Activated CD4-positive, alpha-beta memory T cell treated with anti-CD3 and anti-CD28 coated beads for 36 hours (primary cell): Measurements from ENCODE around the gene ASGR2. TPM values are rescaled to one million over a fixed set of nuclear protein-coding genes. Genes with fewer than 3 reads are reported as not detected.
A peak's percentile ranks its signal among the peaks of the same experiment; 100 is the strongest.
"Not testable (repeated sequence)": the region's sequence is repeated elsewhere in the genome, so short reads cannot be mapped to it uniquely, and the experiment has no call there.

Experiments used
- CTCF ChIA-PET: fragments of 350-600 bp; sonication (Branson Sonifier 250); formaldehyde crosslinking; loops from one replicate; lab custom pipeline; 2021; ENCODE audit warnings: antibody characterized with exemption, inconsistent platforms; lab: Charles Lee
- POLR2A ChIA-PET: fragments of 350-600 bp; sonication (Branson Sonifier 250); formaldehyde crosslinking; loops from one replicate; lab custom pipeline; 2021; ENCODE audit warnings: antibody characterized with exemption; lab: Charles Lee
- DNase-seq: peaks from one replicate; pipeline ENCODE4 v3.0.0-alpha.2; 2020
- H3K27ac Mint-ChIP-seq: one replicate; pipeline ENCODE4 v1.8.0; 2021; ENCODE audit warnings: mixed read lengths
- H3K27me3 Mint-ChIP-seq: one replicate; pipeline ENCODE4 v1.8.0; 2021; ENCODE audit warnings: mixed read lengths
- H3K36me3 Mint-ChIP-seq: one replicate; pipeline ENCODE4 v1.8.0; 2021; ENCODE audit warnings: mixed read lengths
- H3K4me1 Mint-ChIP-seq: one replicate; pipeline ENCODE4 v1.8.0; 2021; ENCODE audit warnings: low read depth, mixed read lengths
- H3K4me3 Mint-ChIP-seq: one replicate; pipeline ENCODE4 v1.8.0; 2021; ENCODE audit warnings: mild to moderate bottlenecking, mixed read lengths
- H3K9me3 Mint-ChIP-seq: one replicate; pipeline ENCODE4 v1.8.0; 2021; ENCODE audit warnings: mixed read lengths
- intact Hi-C: fragments of 100-400 bp; cut with micrococcal nuclease; formaldehyde crosslinking; loops from one replicate; pipeline ENCODE4 v1.15.1; 2023
- total RNA-seq, 2 experiments: library from RNA; stranded (reverse); gene quantifications; one replicate each; pipeline ENCODE4 v1.2.3, GENCODE V29; 2021

Gene ASGR2
- total RNA-seq, 2 experiments from 2014 or later: not detected

GRCh38 chr17:7094652-7095019, 20.0 kb downstream of the ASGR2 start:
- H3K27me3 Mint-ChIP-seq: peaks cover 6% of the 10 kb centered on the region
- no peak for DNase-seq
- H3K4me3 Mint-ChIP-seq: no peak overlapping the region
- ChIA-PET CTCF (no interaction called here), POLR2A (no interaction called here)
- H3K27ac Mint-ChIP-seq: no peak overlapping the region
- intact Hi-C loops: no loop called here
- no peaks in the 10 kb centered on the region for H3K36me3 Mint-ChIP-seq
- no peaks in the 10 kb centered on the region for H3K4me1 Mint-ChIP-seq
- no peaks in the 10 kb centered on the region for H3K9me3 Mint-ChIP-seq

DNA sequence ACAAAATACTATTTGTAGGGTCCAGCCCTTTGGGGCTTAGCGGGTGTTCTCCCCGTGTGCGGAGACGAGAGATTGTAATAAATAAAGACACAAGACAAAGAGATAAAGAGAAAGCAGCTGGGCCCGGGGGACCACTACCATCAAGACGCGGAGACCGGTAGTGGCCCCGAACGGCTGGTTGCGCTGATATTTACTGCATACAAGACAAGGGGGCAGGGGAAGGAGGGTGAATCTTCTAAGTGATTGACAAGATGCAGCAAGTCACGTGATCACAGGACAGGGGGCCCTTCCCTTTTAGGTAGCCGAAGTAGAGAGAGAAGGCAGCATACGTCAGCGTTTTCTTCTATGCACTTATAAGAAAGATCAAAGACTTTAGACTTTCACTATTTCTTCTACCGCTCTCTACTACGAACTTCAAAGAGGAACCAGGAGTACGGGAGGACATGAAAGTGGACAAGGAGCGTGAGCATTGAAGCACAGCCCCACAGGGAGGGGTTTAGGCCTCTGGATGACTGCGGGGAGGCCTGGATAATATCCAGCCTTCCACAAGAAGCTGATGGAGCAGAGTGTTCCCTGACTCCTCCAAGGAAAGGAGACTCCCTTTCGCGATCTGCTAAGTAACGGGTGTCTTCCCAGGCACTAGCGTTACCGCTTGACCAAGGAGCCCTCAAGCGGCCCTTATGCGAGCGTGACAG, 23.2 kb downstream of the ASGR2 start:
- intact Hi-C loops, H3K9me3 Mint-ChIP-seq, H3K4me3 Mint-ChIP-seq, H3K27ac Mint-ChIP-seq, H3K4me1 Mint-ChIP-seq, POLR2A ChIA-PET, CTCF ChIA-PET, H3K36me3 Mint-ChIP-seq, DNase-seq: not testable (repeated sequence)
- H3K27me3 Mint-ChIP-seq: peaks cover 11% of the 10 kb centered on the region

DNA sequence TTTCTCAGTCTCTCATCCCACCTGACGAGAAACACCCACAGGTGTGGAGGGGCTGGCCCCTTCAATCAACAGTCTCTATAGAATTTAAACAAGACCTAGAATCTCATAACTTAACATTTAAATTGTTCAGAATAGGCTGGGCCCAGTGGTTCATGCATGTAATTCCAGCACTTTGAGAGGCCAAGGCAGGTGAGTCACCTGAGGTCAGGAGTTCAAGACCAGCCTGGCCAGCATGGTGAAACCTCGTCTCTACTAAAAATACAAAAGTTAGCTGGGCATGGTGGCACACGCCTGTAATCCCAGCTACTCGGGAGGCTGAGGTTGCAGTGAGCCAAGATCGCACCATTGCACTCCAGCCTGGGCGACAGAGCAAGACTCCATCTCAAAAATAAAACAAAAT, 25.1 kb downstream of the ASGR2 start:
- H3K4me3 Mint-ChIP-seq, intact Hi-C loops, H3K27me3 Mint-ChIP-seq, POLR2A ChIA-PET, H3K9me3 Mint-ChIP-seq, H3K36me3 Mint-ChIP-seq, CTCF ChIA-PET, H3K27ac Mint-ChIP-seq, H3K4me1 Mint-ChIP-seq, DNase-seq: not testable (repeated sequence)

DNA sequence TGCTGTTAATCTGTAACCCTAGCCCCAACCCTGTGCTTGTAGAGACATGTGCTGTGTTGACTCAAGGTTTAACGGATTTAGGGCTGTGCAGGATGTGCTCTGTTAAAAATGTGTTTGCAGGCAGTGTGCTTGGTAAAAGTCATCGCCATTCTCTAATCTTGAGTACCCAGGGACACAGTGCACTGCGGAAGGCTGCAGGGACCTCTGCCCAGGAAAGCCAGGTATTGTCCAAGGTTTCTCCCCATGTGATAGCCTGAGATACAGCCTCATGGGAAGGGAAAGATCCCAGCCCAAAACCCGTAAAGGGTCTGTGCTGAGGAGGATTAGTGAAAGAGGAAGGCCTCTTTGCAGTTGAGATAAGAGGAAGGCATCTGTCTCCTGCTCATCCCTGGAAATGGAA, 26.2 kb downstream of the ASGR2 start:
- POLR2A ChIA-PET, H3K9me3 Mint-ChIP-seq, H3K4me3 Mint-ChIP-seq, H3K27me3 Mint-ChIP-seq, intact Hi-C loops, H3K36me3 Mint-ChIP-seq, H3K4me1 Mint-ChIP-seq, DNase-seq, H3K27ac Mint-ChIP-seq: not testable (repeated sequence)
- CTCF ChIA-PET: interaction anchor here (1.0 kb wide), 1 partner anchor 48 kb away, joined by 3 read pairs; no protein-coding TSS in a partner anchor

DNA sequence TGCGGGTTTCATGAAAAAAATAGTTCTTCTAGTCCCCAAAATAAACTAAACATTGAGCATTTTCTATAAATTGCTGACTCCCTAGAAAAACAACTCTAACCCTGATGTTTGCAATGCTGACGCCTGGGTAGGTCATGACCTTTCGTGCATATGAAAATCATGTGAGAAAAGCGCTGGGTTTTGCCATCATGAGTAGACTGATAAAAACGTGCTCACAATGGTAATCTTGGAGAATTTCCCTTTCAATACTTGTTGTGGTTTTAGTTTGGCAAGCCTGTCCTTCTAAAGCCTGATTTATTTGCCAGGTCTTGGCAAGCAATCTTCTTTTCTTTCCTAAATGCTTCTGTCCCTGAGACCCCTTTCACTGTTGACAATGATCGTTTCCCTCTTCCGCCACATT, 30.5 kb downstream of the ASGR2 start:
- Mint-ChIP-seq H3K36me3 (no peaks in the 10 kb centered on the region), H3K27me3 (peaks cover 6% of the 10 kb centered on the region), H3K4me3 (no peak overlapping the region), H3K9me3 (no peaks in the 10 kb centered on the region), H3K27ac (no peak overlapping the region), H3K4me1 (peaks cover 31% of the 10 kb centered on the region)
- ChIA-PET POLR2A (no interaction called here), CTCF (interaction anchor here (1.1 kb wide), 1 partner anchor 32 kb away, joined by 5 read pairs; no protein-coding TSS in a partner anchor)
- intact Hi-C loops: no loop called here
- DNase-seq: no peak

DNA sequence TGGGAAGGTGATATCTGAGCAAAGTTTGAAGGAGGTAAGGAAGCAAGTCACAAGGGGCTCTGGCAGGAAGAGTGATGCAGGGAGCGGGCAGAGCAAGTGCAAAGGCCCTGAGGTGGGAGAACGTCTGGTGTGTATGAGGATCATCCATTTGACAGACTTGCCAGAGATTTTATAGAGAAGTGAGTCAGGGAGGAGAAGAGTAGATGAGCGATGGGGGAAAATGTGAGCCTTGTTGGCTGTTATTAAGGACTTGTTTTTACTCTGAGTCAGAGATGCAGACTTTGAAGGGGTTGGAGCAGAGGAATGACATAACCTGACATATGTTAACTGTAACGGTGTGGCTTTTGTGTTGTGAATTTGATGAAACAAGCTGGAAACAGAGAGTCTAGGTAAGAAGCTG, 31.0 kb downstream of the ASGR2 start:
- intact Hi-C loops: no loop called here
- ChIA-PET CTCF (interaction anchor here (1.1 kb wide), 1 partner anchor 31 kb away, joined by 5 read pairs; no protein-coding TSS in a partner anchor), POLR2A (no interaction called here)
- Mint-ChIP-seq H3K27me3 (peaks cover 6% of the 10 kb centered on the region), H3K27ac (no peak overlapping the region), H3K4me3 (no peak overlapping the region), H3K36me3 (no peaks in the 10 kb centered on the region), H3K9me3 (no peaks in the 10 kb centered on the region), H3K4me1 (peaks cover 31% of the 10 kb centered on the region)
- DNase-seq: no peak

- CTCF ChIA-PET: interaction anchor here (0.6 to 1.8 kb wide), 2 partner anchors 11 to 30 kb away, joined by 4 to 8 read pairs; no protein-coding TSS in a partner anchor
- H3K27ac Mint-ChIP-seq: no peak overlapping the region
Measured at GRCh38 chr17:7081341-7082062, 33.1 kb downstream of the ASGR2 start.

DNA sequence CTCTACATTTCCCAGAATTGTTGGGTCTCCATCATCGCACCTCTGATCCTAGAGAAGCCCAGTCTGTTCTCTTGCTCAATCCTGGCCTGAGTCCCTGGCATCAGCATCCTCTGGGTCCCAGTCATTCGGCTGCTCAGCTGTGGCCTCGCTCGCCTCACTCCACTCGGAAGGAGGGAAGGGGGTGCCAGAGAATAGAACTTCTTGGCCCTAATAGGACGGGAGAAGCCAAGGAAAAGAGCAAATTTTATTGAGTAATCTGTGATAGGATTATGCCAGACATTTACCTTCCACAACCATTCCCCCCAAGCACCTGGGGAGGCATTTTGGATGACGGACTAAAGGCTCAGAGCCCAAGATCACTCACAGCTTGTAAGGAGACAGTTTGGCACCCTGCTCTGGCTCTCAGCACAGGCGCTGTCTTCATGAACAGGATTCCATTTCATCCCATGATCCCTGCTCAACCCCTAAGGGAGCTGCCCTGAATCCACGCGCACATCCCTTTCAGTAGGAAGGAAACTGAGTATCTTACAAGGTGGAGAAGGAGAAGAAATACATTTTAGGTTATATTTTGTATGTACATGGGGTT, 34.1 kb downstream of the ASGR2 start:
- H3K36me3 Mint-ChIP-seq: no peaks in the 10 kb centered on the region
- POLR2A ChIA-PET: no interaction called here
- no peaks in the 10 kb centered on the region for H3K27me3 Mint-ChIP-seq
- peaks cover 31% of the 10 kb centered on the region for H3K4me1 Mint-ChIP-seq
- H3K9me3 Mint-ChIP-seq: no peaks in the 10 kb centered on the region
- no peak overlapping the region for H3K4me3 Mint-ChIP-seq
- CTCF ChIA-PET: interaction anchor here (0.6 to 1.8 kb wide), 3 partner anchors 29 to 892 kb away, joined by 3 to 8 read pairs (median 6); no protein-coding TSS in a partner anchor
- intact Hi-C loops: no loop called here
- DNase-seq: no peak
- no peak overlapping the region for H3K27ac Mint-ChIP-seq

More at GRCh38 chr17:7081341-7082062, 33.1 kb downstream of the ASGR2 start:
- H3K4me1 Mint-ChIP-seq: peaks cover 31% of the 10 kb centered on the region
- no peaks in the 10 kb centered on the region for H3K36me3 Mint-ChIP-seq
- POLR2A ChIA-PET: interaction anchor here (0.9 kb wide), 1 partner anchor 17 kb away, joined by 3 read pairs; no protein-coding TSS in a partner anchor
- H3K9me3 Mint-ChIP-seq: no peaks in the 10 kb centered on the region
- H3K27me3 Mint-ChIP-seq: no peaks in the 10 kb centered on the region
- intact Hi-C loops: no loop called here
- peak; percentile 44 for DNase-seq
- H3K4me3 Mint-ChIP-seq: no peak overlapping the region

- no peaks in the 10 kb centered on the region for H3K36me3 Mint-ChIP-seq
- no peak within 1 kb of the TSS for H3K4me3 Mint-ChIP-seq
- CTCF ChIA-PET: interaction anchor here (0.6 to 1.4 kb wide), 3 partner anchors 34 to 893 kb away, joined by 3 to 6 read pairs (median 3); no protein-coding TSS in a partner anchor
- POLR2A ChIA-PET: no interaction called here
- intact Hi-C loops: no loop called here
- no peaks in the 10 kb centered on the region for H3K27me3 Mint-ChIP-seq
- no peak within 1 kb of the TSS for H3K27ac Mint-ChIP-seq
- no peaks in the 10 kb centered on the region for H3K9me3 Mint-ChIP-seq
- no peak for DNase-seq
- peaks cover 31% of the 10 kb centered on the region for H3K4me1 Mint-ChIP-seq
Measured at GRCh38 chr17:7079581-7080455, 34.8 kb downstream of the ASGR2 start, which contains the start of gene CLEC10A. CLEC10A (minus strand) TSS chr17:7080251; CDS start chr17:7078812, 1,439 bp downstream.

DNA sequence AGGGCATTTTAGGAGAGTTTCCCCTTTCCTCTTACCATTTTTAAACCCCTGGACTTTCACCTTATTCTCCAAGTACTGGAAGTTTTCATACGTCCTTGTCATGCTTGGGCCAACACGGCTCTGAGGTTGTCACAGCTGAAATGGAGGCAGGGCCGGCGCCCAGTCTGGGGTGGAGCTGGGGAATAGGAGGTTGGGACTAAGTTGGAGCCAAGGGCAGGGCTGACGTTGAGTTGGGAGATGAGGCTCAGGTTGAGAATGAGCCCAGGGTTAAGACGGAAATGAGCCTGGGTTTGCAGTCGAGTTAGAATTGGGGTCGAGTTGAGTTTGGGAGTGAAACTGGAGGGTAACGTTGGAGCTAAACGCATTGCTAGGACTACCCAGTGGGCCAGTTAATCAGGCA, 35.9 kb downstream of the ASGR2 start:
- H3K4me1 Mint-ChIP-seq: peaks cover 24% of the 10 kb centered on the region
- ChIA-PET POLR2A (no interaction called here), CTCF (interaction anchor here (1.1 kb wide), 1 partner anchor 57 kb away, joined by 3 read pairs; no protein-coding TSS in a partner anchor)
- no peaks in the 10 kb centered on the region for H3K36me3 Mint-ChIP-seq
- H3K9me3 Mint-ChIP-seq: no peaks in the 10 kb centered on the region
- intact Hi-C loops: no loop called here
- no peaks in the 10 kb centered on the region for H3K27me3 Mint-ChIP-seq
- no peak overlapping the region for H3K4me3 Mint-ChIP-seq
- DNase-seq: no peak
- no peak overlapping the region for H3K27ac Mint-ChIP-seq

GRCh38 chr17:7077911-7078546, 36.6 kb downstream of the ASGR2 start:
- Mint-ChIP-seq H3K36me3 (no peaks in the 10 kb centered on the region), H3K4me1 (peaks cover 19% of the 10 kb centered on the region), H3K27ac (no peak overlapping the region), H3K4me3 (no peak overlapping the region), H3K9me3 (no peaks in the 10 kb centered on the region), H3K27me3 (no peaks in the 10 kb centered on the region)
- intact Hi-C loops: no loop called here
- POLR2A ChIA-PET: no interaction called here
- CTCF ChIA-PET: no interaction called here
- DNase-seq: no peak
